GM12801 (cell line): ENCODE measurements around the gene THEMIS.

Experiments used
- CTCF ChIP-seq: IDR thresholded peaks from one replicate; pipeline ENCODE4 v1.5.1; 2011; ENCODE audit warnings: control low read depth; ENCODE audit not compliant: insufficient read length; ENCODE audit errors: extremely low read depth

The THEMIS gene

GRCh38 chr6:127869183-127869582 is 31.7 kb downstream of the THEMIS start:
- TF ChIP-seq CTCF: no peak

DNA sequence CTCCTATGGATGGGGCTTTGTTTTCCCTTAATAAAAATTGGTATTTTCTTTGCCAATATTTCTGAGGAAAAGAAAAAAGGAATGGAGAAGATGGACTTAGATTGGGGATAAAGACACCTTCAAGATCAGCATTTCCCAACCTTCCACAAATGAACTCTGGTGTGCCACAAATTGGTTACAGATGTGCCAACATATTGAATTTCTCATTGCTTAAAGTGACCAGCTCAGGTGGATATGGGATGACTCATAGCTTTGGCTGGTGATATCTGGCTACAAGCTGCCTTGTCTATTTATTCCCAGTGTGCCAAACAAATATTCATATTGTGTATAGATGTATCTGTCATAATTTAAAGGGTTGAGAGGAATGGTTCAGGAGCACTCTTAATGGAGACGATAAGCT is 32.5 kb downstream of the THEMIS start:
- TF ChIP-seq CTCF: no peak

- TF ChIP-seq CTCF: no peak
These were observed 34.1 kb downstream of the THEMIS start for GRCh38 chr6:127866766-127867165.

DNA sequence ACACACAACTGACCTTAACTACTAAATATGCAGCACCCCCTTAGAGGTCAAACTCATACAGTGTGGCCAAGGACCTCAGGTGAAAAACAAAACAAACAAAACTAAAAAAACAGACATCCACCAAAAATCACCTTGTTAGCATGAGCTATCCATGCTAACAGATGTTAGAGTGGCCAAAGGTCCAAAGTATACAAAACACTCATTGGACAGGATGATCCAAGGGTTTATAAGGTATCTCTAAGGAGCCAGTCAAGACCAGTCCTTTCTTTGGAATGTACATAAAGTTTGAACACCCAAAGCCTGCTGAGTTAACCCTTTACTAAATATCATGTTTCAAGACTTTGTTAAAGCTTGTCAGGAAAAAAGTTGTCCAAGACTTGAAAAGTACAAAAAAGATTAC is 35.8 kb downstream of the THEMIS start:
- no peak for TF ChIP-seq CTCF

DNA sequence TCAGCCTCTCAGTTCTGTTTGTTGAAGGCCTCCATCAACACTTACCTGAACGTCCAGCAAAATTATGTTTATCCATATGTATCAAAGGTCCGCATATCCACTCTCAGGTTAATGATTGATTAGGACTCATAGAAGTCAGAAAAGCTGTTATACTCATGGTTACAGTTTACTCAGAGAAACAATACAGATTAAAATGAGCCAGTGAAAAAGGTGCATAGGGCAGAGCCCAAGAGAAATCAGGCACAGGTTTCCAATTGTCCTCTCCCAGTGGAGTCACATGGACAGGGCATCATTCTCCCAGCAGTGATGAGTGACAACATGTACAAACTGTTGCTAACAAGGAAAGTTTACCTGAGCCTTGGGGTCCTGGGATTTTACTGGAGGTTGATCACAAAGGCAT is 36.2 kb downstream of the THEMIS start:
- no peak for TF ChIP-seq CTCF

- TF ChIP-seq CTCF: no peak
These were observed 40.1 kb downstream of the THEMIS start for GRCh38 chr6:127860723-127861122.

DNA sequence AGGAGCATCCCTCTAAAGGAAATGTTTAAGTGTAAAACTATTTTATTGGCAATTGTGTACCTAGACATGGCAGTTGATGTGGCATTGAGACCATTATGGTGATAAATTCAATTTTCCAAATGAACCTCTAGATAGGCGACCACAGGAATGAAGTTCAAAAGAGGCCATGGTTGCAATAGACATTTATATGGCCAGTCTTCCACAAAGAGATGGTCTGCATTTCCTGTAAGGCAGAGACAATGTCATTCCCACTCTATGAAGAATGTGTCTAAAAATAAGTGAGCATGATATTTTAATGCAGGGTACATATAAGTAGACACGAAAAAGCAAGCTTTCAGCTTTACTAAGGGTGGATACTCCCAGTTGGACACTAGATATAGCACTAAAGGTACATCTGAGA is 40.9 kb downstream of the THEMIS start:
- no peak for TF ChIP-seq CTCF

GRCh38 chr6:127858727-127859391 is 42.0 kb downstream of the THEMIS start:
- TF ChIP-seq CTCF: no peak
